Gastroesophageal sphincter (tissue), 3 donors: ENCODE results near the gene GTF2IRD2.
"Not testable (repeated sequence)": the region's sequence is repeated elsewhere in the genome, so short reads cannot be mapped to it uniquely, and the experiment has no call there.

Experiments used
- POLR2AphosphoS5 ChIP-seq: sonication (generic); formaldehyde crosslinking; IDR thresholded peaks from one replicate; pipeline ENCODE4 v1.6.1; 2017; ENCODE audit warnings: antibody characterized with exemption
- TF ChIP-seq, protein P1 (sequence below), 4 experiments: fragments of 200-600 bp in 2 of 4; fragments of 450-650 bp in 2 of 4; sonication (generic) in 1 of 4; IDR thresholded peaks; one replicate each; pipeline ENCODE4 v1.5.1; 2017 to 2019; ENCODE audit warnings: antibody characterized with exemption in 4 of 4, mild to moderate bottlenecking in 2 of 4, moderate library complexity in 2 of 4

GRCh38 chr7:74758268-74758667 lies 93.1 kb downstream of the GTF2IRD2 start:
- TF ChIP-seq, protein P1, sequence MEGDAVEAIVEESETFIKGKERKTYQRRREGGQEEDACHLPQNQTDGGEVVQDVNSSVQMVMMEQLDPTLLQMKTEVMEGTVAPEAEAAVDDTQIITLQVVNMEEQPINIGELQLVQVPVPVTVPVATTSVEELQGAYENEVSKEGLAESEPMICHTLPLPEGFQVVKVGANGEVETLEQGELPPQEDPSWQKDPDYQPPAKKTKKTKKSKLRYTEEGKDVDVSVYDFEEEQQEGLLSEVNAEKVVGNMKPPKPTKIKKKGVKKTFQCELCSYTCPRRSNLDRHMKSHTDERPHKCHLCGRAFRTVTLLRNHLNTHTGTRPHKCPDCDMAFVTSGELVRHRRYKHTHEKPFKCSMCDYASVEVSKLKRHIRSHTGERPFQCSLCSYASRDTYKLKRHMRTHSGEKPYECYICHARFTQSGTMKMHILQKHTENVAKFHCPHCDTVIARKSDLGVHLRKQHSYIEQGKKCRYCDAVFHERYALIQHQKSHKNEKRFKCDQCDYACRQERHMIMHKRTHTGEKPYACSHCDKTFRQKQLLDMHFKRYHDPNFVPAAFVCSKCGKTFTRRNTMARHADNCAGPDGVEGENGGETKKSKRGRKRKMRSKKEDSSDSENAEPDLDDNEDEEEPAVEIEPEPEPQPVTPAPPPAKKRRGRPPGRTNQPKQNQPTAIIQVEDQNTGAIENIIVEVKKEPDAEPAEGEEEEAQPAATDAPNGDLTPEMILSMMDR (IDR thresholded peaks at IDR 0.05), result not testable (repeated sequence)
- not testable (repeated sequence) for TF ChIP-seq POLR2AphosphoS5
